Stromal cell of bone marrow (primary cell): ENCODE results near the gene MDFI.
"Not testable (repeated sequence)": the region's sequence is repeated elsewhere in the genome, so short reads cannot be mapped to it uniquely, and the experiment has no call there.

Source experiments
- DNase-seq: peaks from one replicate; pipeline ENCODE4 v3.0.0-alpha.2; 2012; ENCODE audit warnings: low read depth

MDFI gene

DNA sequence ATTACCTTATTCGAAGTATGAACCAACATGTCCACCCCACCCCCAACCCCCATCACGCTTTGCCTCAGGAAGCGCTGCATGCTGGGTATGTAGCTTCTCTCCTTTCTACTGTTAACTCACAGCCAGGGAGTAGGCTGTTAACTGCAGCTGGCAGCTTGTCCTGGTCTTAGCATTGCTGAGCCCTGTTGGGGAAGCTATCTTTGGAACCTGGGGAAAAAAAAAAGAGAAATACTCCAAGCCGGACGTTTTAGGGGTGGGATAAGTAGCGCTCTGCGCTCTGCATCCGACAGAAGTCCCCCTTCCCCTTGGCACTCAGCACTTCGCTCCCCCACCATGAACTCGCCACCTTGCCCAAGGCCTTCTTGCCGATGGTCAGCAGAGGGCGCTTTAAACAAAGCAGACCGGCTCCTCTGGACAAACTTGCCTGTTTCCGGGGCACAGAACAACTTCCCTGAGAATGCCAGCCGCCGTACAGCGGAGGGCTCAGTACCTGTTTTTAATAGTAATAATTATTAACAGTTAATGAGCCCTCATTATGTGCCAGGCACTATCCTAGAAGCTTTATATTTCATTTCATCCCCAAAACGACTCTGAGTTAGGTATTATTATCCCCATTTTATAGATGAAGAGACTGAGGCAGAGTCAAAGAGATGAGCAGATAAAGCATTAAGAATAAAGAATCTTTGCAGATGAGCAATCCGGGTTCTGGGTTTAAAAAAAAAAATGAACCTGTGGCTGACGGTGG, 35.2 kb upstream of the MDFI start:
- peak; percentile 65 for DNase-seq

DNA sequence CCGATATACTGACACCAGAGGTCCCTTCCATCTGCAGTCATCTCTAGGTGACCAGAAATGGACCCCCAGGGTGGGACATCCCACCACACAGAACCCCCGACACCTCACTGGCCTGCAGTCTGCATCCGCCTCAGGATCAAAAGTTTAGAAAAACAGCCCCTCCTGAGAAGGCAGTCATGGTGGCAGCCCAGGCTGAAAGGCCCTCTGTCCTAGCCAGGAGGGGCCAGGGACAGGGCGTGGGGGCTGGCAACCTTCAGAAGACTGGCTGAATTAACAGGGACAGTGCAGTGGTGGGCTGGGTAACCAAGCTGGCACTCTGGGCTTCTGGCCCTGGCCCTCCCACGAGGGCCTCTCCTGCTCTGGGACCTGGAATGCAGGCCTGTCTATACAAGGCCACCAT, 34.3 kb upstream of the MDFI start:
- DNase-seq: no peak

DNA sequence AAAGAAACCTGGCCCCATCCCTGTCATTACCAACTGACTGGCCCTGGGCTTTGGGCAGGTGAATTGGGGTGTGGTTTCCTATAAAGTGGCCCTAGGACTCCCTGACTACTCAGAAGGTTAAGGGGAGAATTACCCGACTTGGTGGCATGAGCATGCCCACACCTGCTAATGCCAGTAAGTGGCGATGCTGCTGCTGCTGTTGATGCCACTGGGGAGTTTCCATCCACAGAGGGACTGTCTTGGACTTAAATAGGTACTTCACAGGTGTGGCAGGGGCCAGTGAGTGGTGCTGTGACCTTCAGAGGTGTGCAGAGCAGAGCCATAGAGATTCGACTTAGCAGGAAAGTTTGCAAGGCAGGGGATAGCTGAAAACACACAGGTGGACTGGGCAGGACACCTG, 32.6 kb upstream of the MDFI start:
- no peak for DNase-seq

DNA sequence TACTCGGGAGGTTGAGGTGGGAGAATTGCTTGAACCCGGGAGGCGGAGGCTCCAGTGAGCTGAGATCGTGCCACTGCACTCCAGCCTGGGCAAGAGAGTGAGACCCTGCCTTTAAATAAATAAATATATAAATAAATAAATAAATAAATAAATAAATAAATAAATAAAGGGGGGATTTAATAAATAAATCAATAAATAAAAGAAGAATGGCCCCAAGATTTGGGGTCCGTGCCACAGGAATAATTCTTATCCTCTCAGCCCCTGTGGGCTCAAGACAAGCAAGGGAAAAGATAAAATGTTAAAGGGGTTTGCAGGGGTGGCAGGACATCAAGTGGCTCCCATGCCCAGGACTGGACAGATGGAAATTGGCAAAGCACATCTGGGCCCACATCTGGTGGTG, 31.2 kb upstream of the MDFI start:
- DNase-seq: no peak

DNA sequence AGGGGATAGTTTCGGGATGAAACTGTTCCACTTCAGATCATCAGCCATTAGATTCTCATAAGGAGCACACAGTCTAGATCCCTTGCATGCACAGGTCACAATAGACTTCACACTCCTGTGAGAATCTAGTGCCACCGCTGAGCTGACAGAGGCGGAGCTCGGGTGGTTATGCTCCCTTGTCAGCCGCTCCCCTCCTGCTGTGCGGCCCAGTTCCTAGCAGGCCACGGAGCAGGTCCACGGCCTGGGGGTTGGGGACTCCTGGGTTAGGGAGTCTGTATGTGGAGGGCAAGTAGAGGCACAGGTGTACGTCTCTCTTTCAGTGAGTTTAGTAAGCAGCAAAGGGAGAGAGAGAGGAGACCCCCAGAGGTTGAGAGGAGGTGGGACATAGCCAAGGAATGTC, 30.5 kb upstream of the MDFI start:
- DNase-seq: no peak

DNA sequence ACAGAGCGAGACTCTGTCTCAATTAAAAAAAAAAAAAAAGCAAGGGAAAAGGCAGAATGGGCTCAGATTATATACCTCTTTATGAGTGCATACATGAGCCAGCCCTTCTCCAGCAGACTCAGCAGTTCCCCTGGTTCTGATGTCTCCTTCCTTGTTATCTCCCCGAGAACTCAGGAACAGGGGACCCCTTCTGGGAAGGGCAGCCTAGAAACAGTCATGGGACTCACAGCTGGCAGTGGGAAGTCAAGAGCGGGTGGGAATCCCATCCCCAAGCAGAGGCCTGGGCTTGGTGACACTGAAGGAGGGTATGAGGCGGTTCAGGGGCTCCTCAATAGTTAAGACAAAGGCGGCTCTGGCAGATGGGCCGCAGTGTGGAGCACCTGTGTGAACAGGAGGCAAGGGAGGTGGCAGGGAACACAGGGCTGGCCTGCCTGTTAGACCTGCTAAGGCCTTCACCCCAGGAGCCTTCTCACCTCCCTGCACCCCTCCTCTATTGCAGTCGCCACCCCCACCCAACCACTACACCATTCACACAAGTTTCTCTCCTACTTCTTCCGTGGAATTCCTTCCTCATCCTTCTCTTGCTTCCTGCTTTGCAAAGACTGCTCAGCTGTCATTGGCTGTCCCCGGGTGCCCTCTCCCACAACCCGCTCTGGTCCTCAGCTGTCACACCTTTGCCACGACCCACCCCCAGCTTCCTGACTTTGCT, 29.7 kb upstream of the MDFI start:
- no peak for DNase-seq

DNA sequence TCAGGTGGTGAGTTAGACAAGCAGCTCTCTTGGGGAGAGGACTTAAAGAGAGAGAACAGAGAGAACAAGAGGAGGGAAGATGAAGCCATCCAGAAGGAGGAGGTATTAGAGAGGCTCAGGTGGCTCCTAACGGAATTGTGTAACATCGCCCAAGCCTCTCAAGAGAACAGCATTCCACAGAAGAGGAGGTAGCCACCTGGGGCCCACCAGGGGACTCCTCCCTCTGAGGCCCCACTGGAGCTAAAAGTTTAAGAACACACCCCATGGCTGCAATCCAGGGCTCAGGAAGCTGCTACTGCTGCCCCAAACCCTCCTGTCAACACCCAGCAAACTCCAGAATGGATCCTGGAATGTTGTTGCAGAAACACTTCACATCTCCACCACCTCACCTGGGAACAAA, 23.6 kb upstream of the MDFI start:
- DNase-seq: no peak

DNA sequence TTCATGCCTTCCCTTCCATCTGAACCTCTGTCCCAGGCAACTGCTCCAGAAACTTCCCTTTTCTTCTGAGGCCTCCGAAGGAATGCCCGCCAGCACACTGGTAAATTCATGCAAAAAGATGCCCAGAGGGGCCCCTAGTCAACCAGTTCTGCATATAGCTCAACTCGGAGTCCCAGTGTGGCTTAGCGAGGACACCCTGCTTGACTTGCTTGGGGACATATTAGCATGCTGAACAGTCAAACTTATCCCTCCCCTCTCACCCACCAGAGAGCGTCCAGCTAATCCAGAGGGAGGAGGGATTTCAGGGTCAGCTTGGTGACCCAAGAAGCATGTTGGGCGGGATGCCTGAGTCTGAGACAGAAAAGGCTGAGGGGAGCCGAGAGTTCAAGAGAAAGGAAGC, 23.0 kb upstream of the MDFI start:
- DNase-seq: no peak

DNA sequence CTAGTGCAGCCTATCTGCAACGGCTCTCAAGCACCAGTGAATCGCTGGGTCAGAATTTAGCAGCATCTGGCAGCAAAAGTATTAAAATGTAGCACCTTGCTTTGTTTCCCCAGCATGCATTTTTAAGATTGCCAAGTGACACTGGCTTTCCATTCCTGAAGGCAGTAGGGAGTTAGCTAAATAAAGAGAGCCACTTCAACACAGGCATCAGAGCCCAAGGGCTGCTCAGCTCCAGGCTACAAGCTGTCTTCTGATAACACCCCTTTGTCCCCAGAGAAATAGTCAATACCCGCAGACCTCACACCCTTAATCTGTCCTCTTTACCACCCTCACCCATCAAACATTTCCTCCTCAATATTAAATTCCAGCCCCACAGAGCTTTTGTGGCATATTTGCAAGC, 19.7 kb upstream of the MDFI start:
- no peak for DNase-seq

DNA sequence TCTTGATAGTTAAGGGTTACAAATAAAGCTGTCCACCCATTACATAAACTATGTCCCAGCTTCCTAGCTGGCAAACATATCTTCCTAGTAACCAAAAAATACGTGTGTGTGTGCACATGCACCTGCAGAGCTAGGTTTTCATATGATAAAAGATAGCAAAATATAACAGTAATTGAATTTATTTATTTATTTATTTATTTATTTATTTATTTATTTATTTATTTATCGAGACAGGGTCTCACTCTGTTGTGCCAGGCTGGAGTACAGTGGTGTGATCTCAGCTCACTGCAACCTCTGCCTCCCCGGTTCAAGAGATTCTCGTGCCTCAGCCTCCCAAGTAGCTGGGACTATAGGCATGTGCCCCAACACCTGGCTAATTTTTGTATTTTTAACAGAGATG, 19.1 kb upstream of the MDFI start:
- not testable (repeated sequence) for DNase-seq

DNA sequence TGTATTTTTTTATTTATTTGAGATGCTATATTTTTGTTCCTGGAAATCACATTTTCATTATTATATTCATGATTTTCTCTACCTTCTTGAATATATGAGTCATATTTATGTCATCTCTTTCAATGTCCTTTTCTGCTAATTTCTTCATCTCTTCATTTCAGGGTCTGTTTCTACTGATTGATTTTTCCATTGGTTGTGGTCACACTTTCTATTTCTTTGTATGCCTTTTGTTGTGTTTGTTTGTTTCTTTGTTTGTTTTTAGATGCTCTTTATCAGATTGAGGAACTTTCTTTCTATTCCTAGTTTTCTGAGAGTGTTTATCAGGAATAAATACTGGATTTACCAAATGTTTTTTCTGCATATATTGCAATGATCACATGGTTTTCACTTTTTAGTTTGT, 16.9 kb upstream of the MDFI start:
- no peak for DNase-seq

DNA sequence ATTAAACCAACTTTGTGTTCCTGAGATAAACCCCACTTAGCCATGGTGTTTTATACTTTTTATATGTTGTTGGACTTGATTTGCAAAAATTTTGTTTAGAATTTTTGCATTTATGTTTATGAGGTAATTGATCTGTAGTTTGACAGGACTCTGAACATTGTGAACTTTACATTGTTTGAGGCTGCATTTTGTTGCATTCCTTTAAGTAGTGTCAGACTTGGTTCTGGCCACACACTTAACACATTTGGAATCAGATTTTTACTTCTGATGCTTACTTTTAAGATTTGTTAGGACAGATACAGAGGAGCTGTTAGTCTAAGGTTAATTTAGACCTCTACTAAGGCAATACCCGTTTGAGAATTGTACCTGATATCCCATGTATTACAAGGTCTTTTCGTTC, 16.5 kb upstream of the MDFI start:
- no peak for DNase-seq

DNA sequence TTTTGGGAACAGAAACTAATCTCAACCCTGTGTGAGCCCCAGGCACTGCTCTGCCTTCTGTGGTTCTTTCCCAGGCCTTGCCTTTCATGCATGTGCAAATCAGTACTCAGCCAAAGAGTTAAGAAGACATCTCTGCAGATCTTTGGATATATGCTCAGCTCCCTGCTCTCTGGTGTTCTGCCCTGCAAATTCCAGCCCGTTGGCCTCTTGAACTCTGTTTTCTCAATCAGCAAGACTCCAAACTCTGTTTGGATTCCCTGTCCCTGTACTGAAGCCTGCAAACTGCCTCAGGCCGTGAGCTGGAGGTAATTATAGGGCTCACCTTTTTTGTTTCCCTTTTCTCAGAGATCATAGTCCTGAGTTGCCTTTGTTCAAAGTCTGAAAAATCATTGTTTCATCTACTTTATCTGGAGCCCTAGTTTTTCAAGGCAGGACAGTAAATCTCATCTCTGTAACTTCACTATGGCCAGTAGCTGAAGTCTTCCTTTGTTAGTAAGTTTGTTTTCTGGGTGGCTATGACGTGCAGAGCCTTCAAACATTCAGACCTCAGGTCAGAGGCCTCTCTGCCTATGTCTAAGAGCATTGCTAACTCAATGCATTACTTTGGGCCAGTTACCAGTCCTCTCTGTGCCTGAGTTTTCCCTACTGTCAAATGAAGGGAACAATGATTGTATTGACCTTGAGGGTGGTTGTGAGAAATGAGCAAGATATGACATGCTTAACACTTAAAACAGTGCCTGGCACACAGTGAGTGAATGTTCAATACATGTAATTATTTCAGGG, 15.9 kb upstream of the MDFI start:
- DNase-seq: no peak

DNA sequence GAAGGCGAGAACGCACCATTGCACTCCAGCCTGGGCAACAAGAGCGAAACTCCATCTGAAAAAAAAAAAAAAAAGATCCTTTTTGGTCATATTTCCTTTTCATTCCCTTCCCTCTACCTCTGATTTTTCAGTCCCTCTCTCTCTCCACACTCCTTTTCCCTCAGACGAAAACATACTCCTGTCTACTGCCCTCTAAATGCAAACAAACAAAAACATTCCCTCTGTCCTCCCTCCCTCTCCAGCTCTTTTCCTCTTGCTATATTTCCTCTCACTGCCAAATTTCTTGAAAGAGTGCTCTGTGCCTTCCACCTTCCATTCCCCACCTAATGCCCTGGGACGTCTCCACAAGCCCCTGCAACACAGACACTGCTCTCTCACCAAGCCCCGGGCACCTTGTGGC, 14.9 kb upstream of the MDFI start:
- no peak for DNase-seq

DNA sequence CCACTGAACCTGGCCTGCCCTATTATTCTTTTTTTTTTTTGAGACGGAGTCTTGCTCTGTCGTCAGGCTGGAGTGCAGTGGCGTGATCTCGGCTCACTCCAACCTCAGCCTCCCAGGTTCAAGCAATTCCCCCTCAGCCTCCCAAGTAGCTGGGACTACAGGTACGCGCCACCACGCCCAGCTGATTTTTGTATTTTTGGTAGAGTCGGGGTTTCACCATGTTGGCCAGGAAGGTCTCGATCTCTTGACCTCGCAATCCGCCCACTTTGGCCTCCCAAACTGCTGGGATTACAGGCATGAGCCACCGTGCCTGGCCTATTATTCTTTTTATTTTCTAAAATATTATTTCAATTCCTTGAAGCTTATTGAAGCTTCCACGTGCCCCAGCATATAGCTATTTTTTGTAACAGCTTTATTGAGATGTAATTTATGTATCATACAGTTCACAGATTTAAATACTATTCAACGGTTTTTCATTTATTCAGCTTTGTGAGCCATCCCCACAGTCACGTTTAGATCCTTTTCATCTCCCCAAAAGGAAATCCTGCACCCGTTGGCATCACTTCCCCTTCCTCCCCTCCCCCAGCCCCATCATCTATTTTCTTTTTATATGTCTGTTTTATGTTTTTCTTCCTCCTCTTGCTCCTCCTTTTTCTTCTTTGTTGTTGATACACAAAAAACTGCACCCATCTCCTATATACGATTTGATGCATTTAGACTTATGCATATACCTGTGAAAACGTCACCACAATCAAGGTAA, 13.5 kb upstream of the MDFI start:
- no peak for DNase-seq

DNA sequence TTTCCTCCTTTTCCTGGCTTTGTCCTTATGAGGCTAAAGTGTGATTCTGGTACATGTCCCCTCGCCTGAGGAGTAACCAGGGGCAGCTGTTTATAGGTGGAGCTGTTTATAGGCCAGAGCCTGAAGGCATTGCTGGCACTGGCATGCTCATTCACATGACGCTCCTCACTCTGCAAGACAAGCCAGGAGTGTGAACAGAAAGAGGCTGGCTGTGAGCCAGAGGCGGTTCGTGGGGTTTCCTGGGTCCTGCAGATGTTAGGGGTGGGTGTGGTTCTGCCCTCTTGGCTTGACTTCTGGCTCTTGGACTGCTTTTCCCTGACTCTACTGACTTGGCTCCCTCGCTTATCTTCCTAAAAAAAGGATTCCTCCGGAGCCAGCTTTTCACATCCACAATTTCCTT, 12.8 kb upstream of the MDFI start:
- DNase-seq: no peak

DNA sequence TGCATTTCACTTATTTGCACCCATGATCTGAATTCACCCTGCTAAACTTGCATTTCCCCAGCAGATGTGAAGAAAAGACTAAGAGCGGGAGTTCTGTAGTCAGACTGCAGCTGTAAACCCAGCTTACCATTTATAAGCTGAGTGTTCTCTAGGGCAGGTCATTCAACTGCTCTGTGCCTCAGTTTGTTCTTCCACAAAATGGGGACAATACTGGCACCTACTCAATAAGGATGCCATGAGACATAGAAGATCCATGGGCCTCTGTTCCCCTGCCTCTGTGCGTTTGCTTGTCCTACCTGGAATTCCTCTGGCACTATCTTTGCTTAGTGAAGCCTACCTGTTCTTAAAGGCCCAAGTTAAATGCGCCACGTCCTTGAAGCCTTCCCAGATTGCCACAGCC, 12.2 kb upstream of the MDFI start:
- DNase-seq: no peak

DNA sequence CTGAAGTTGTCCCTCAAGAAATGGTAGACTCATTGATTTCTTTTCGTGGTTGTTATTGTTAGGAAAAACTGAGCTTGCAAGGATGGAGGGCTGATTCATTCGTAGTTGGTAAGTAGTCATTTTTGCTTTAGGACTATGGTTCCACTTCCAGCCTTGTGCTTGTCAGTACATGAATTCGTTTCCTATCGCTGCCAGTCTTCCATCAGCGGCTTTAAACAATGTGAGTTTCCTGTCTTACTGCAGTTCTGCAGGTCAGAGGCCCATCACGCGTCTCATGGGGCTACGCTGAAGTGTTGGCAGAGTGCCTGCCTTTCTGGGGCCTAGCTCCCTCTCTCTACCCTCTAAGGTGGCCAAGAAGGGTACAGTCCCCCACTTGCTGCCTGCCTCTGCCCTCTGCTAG, 11.4 kb upstream of the MDFI start:
- DNase-seq: no peak

DNA sequence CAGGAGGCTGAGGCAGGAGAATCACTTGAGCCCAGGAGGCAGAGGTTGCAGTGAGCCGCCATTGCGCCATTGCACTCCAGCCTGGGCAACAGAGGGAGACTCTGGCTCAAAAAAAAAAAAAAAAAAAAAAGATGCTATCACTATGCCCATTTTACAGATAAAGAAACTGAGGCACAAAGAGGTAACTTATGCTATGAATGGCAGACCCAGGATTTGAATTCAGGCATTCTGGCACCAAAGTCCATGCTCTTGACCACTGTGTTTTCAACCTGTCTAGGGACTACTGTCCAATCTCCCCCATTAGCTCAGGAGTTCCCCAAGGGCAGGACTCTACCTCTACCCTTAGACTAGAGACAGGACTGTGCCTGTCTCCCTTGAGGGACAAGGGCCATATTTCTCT, 9.1 kb upstream of the MDFI start:
- DNase-seq: no peak

DNA sequence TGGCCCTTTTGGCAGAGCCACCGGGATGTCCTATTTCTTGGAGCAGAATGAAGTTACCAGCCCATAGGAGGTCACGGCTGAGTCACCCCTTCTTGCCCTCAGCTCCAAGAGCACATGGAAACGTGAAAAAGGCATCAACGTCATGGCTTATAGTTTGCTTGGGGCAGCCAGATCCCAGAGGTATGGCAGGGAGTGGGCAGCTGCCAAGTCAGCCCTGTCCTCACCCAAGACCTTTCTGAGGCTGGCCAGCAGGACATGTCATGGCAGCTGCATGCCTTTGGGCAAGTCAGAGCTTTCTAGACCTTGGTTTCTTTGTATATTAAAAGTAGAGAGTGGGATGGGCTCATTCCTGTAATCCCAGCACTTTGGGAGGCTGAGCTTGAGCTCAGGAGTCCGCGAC, 8.2 kb upstream of the MDFI start:
- DNase-seq: no peak

DNA sequence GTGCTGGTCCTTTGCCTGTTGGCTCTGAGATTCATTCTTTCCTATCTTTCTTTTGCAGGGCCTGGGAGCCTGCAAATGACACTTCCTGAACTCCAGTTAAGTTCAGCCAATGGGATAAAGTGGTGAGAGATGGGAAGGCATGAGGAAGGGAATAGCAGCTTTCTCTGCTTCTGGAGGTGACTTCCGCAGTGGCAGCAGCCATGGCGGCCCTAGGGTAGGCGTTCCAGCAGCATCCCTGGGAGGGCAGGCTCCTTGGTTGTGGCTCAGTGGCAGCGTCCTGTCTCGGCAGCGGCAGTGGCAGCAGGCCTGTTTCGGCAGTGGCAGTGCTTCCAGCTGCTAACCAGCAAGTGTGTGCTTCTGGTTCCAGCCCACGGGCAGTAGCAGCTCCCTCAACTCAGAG, 7.3 kb upstream of the MDFI start:
- DNase-seq: no peak

DNA sequence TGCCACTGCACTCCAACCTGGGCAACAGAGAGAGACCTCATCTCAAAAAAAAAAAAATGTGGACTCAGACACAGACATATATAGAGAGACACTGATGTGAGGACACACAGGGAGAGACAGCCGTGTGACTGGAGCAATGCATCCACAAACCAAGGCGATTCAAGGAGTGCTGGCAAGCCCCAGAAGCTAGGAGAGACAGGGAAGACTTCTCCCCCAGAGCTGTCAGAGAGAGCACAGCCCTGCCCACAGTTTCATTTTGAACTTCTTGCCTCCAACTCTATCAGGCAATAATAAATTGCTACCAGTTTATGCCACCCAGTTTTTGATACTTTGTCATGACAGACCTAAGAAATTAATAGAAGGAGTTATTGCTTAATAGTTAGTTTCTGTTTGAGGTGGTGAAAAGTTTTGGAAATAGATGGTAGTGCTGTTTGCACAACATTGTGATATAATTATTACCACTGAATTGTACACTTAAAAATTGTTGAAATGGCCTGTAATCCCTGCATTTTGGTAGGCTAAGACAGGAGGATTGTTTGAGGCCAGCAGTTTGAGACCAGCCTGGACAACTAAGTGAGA, 5.1 kb upstream of the MDFI start:
- DNase-seq: no peak
